HG02678 (cell line): ENCODE results near the gene CCL1.

ENCODE experiments used
- ATAC-seq: cut with Tn5 transposase; IDR thresholded peaks from one replicate; pipeline ENCODE4 v1.9.1; 2021; ENCODE audit warnings: mild to moderate bottlenecking, moderate library complexity; ENCODE audit not compliant: unreplicated experiment

Gene CCL1, protein sequence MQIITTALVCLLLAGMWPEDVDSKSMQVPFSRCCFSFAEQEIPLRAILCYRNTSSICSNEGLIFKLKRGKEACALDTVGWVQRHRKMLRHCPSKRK

DNA sequence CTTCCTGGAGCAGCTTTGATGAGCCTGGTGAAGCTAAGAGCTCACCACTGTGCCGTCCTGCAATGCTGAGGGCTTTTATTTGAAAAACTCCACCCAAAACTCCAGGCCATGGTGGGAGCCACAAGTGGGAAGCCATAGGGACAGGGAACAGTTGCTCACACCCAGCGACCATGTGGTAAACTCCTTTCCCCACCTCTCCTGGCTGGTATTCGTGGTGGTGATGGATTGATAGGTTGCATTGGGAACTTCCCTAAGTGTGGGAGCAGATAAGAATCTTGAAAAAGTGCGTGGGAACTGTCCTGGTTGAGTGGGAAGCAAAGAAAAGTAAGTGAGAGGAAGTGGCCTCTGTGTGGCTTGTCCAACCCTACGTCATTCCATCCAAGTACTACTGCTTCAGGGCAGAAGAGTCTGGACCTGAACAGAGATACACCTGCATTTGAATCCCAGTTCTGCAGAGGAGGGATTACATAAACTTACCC lies at the start of gene CCL1:
Gene CCL1, minus strand, starts transcription at position 51 of the 479 bp plus-strand sequence. CDS start 72 bp downstream, outside the sequence.
- ATAC-seq = no peak

DNA sequence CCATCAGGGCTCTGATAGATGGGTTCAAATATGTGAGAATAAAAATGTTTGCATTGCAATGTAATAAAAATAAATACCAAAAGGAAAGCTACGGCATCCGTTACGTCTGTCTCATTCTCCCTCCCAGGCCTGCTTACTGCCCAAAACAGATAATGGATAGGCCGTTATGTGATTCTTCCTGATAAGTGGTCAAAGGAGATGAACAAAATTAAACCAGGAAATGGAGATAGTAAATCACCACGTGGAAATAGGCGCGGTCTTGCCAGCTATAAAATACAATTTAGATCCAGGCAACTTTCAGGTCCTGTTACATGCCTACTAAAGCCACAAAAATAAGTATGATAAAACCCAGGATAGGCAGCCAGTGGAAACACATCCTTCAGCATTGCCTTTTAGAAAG lies 49.5 kb upstream of the CCL1 start:
- no peak for ATAC-seq

DNA sequence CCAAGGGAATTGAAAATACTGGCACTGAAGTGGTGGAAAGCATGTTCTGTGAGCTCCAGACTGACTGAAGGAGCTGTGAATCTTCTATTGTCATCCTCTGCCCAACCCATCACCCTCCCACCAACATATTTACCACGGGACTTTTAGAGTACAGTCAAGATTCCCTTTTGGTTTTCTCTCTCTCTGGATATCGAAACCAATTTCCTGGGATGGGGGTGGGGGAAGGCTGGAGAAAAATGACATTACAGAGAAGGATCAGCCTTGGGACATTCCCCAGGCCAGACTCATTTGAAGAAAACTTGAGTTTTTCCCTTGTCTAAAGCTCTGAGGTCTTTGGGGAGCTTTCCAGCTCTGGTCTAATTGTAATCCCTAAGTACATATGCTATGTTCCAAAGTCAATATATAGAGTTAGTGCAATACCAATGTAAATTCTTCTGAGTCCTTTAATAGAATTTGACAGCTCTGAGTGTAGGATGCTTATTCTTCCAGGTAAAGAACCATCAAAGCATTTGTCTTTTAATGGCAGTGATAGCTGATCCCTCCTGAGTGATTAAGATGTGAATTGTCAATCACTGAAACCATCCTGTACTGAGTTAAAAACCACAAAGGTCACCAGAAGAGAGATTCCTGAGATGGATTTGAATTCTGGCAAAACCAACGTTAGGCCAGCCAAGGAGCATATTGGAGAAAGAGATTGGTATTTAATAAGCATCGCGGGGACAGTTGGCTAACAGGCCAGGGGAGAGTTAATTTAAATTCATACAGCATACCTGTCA lies 48.8 kb upstream of the CCL1 start:
- ATAC-seq = no peak

DNA sequence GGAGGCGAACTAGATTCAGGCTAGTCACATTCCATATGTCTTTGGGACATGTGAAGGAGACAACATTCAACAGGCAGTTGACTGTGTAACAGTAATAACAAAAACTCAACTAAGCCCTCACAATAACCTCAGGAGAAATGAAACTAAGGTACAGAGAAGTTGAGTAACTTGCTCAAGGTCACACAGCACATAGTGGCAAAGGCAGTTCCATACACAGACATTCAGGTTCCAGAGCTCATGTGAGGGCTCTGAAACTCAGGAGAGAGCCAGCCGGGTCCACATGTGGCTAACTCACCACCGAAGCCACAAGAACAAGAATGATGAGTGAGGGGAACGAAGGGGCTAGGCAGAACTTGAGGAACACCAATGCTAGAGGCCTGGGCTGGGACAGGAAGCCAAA lies 46.3 kb upstream of the CCL1 start:
- ATAC-seq = no peak

DNA sequence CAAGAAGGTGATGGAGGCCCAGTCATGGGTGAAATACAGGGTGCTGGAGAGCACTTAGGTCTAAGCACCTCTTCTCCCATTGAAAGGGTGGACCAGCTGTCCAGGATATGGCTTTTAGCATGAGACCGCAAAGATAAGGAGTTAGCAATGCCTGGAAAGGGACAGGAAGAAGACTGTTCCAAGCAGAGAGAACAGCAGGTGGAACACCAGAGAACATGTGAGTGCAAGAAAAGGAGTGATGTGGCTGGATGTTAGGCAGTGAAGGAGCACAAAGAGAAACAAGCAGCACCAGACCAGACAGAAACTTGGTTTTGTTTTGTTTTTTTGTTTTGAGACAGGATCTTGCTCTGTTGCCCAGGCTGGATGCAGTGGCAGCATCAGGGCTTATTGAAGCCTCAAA lies 45.4 kb upstream of the CCL1 start:
- ATAC-seq = no peak

DNA sequence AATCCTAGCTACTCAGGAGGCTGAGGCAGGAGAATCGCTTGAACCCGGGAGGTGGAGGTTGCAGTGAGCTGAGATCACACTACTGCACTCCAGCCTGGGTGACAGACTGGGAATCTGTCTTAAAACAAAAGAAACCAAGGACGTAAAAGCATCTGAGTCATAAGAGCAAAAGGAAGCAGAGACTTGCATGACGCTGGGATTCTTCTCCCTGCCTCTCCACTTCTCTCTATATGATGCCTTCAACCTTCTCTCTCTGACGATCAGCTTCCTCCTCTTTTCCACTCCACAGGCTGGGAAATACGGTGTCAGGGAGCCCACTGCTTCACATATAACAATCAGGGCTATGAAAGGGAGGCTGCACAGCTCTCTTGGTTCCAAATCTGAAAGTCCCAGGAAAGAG lies 43.2 kb upstream of the CCL1 start:
- no peak for ATAC-seq

DNA sequence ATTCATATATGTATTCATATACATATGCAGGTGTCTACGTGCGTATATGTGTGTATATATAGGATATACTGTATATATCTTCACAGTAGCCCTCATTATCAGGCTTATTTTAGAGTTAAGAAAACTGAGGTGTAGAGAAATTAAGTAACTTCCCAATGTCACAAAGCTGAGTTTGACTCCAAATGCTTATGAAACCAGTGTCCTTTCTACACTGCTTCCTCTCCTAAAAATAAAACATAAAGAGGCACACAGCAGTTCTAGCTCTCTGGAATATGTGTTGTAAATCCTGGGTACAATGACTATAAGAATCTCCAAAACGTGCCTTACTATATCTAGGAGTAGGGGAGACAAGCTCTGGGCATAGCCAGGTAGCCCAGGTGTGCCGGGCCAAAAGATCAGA lies 40.0 kb upstream of the CCL1 start:
- ATAC-seq = no peak

DNA sequence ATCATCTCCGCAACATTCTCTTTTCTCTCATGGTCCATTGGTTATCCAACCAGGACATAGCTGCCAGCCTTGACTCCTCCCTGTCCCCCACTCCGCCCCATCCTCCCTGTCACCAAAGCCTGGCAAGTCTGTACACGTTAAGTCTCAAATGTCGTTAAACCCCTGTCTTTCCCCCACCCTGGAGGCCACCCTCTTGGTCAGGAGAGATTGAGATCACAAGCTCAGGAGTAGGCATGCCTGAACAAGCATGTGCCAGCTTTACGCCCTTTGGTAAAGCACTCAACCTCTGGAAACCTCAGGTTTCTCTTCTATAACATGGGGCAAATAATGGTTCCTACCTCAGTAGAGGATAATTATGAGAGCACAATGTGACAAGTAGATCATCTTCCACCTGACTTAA lies 38.1 kb upstream of the CCL1 start:
- ATAC-seq = no peak

DNA sequence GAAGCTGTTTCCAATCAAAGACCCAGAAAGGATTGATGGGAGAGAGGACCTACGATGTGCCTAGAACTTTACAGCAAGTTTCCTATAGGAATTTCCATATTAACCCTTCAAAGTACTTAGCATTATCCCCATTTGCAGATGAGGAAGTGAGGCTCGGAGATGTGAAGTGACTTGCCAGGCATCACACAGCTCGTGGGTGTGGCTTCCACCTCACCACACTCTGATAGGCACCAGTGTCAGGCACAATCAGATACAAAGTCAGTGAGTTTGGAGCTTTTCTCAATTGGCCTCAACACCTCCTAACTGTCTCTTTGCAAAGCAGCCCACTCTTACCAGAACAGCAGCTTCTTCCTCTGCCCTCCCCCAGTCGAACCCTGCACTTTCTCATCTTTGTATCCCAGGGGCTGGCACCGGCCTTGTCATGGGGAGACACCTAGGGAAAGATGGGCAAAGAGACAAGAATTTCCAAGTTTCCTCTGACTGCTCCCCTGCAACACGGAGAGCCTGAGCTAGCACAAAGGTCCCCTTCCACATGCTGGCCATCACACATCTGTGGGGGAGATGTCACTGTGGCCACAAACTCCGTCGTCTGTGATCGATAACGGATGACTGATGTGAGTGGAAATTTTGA lies 37.4 kb upstream of the CCL1 start:
- no peak for ATAC-seq

DNA sequence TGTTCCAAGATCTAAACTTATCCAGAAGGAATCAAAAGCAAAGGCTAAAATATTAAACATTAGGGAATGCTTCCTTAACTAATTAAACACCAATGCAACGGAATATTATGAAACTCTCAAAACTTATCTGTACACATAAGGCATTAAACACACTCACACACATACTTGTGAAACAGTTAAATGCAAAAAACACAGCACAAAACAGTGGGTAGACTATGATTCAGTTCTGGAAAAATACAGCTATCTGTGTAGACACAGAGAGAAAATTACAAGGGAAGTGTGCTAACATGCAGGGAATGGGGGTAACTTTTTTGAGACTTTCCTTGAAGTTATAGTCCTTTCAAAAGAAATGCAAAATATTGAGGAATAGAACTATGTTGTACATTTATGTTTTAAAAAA lies 36.7 kb upstream of the CCL1 start:
- no peak for ATAC-seq

DNA sequence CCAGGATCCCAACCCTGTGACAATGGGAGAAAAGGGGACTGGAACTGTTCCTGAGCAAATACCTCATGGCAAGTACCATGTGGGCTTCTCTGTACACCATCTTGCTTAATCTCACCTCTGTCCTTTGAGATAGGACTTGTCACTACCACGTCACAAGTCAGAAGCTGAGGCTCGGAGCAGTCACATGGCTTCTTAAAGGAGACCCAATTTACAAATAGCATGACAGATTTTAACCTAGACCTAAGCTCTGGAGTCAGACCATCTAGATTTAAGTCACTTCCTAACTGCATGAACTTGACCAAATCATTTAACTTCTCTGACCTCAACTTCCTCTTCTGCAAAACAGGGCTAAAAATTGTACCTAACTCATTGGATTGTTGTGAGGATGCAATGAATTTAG lies 36.0 kb upstream of the CCL1 start:
- ATAC-seq = no peak

DNA sequence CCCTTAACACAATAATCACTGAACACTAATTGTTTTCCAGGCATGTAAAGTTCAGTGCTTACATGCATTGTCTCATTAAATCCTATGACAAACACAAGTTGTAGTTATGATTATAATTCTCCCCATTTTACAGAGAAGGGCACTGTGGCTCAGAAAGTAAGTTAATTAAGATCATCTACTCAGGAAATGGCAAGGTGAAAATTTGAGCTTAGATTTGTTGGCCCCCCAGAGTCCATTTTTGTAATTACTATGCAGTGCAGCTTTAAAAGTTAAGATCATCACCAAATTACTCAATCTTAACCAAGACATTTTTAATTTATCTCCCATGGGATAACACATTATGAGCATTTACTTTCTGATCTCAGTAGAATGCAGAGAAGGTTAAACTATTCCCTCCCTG lies 34.2 kb upstream of the CCL1 start:
- no peak for ATAC-seq

DNA sequence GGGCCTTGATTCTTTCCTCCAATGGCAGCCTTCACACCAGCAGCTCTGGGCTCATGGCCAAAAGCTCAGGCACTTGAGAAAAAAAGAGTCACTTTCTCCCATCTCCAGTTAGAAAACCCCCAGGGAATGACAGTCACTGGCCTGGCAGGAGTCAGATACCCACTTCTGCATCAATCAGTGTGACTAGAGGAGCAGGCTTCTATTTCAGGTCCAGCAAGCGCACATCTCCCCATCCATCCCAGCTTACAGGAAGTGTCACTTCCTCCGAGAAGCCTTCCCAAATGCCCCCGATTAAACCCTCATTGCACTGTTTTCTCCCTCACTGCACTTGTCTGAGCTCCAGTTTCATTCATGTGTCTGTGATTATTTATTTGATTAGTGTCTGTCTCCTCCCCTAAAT lies 30.4 kb upstream of the CCL1 start:
- no peak for ATAC-seq

DNA sequence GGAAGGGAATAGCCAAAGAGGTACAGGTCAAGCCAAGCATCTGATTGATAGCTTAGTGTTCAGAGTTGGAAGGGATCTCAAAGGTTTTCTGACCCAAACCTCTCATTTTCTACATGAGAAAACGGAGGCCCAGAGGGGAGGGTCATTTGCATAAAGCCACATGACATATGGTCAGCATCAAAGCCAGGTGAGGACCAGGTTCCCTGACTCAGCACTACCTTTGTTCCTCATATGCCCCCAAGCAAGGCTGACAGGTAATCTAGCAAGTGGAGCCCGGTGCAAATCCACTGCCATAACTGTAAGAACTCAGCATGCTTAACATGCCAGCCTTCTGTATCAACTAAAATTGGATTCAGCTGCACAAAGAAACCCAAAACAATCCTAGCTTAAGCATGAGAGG lies 28.2 kb upstream of the CCL1 start:
- ATAC-seq = no peak

DNA sequence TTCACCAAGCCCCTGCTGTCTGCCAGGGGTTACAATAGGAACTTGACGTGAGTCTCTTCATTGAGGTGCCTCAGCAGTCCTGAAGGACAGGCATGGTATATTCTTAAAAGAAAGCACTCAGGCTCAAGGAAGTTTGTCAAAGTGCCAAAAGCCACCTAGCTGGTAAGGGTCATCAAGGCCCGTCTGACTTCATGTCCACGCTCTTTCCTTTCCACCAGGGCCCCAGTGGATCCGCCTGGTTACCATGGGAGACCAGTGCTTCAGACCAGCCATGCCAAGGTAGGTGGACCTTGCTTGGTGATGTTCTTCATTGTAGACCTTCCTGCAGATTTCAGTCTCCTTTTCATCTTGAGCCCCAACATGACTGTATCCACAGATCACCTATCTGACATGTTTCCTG lies 27.6 kb upstream of the CCL1 start:
- ATAC-seq = no peak

DNA sequence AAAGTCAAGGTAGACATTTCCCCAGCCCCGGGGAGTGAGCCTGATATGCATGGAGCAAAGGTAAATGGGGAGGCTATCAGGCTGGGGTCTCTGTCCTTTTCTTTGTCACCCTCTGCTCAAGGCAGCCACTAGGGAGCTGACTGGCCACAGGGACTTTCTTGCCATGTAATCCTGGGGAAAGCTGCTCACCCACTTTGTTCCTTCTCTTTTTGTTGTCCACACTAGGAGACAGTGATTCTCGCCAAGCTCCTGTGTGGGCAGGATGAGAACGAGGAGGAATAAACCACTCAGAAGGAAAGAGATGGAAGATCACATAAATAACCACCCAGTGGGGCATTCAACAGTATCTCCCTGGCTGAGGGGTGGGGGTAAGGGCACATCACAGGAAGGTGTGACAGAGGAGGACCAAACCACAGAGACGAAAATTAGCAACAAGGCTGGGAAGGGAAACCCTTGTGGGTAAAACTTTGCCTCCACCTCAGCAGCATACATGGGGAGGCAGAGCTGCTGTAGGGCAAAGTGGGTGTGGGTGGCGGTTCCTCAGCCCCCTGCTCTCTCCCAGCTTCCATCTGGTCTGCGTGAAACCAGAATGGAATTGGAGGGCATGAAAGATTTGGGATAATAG lies 26.2 kb upstream of the CCL1 start:
- ATAC-seq = no peak

DNA sequence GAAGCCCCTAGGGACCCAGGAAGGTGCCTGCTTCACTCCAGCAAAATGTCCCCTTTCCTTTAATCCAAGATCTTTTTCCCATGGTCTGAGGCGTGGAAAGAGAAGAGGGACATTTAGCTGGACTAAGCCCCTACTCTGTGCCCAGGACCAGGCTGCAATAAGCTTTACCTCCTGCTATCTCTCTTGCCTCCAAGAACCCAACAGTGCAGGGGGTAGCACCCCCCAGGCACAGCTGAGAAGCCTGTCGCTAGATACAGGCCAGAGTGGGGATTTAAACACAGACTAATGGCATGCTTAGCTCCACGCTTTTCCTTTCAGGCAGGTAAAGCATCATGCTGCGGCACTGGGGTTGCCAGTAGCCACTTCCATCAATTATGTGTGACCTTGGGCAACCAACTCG lies 24.5 kb upstream of the CCL1 start:
- no peak for ATAC-seq

DNA sequence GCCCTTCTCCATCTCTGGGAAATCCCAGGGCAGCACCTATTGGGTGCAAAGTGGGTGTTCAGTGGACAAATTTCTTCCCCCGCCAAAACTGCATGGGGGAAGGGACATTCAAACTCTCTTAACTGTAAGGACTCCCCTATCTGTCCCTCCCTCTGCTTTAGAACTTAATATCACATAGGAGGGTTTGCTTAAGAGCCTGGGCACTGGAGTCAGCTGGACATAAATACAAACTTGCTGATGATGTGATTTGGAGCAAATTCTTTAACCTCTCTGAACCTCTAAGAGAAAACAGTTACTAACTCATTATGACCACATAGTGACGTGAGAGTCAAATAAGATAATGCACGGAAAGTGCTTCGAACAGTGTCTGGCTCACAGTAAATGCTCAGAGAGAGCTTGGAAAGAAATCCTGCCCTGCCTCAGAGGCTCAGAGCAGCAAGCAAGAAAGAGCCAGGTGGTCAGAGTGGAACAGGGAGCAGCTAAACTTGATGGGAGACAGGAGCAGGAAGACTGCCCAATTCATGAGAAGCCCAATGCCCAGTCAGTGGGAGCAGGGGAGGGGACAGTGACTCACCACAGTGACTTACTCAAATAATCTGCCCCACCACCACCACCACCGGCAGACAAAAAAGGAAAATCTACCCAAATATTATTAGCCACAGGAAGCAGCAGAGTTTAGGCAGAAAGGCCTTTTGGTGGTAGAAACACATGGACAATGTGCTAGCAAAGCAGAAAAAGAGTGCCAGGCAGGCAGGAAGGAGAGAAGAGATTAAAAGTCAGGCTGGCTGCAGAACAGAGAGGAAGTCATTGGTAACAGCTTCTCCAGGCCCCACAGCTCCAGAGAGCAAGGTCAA lies 23.9 kb upstream of the CCL1 start:
- no peak for ATAC-seq

DNA sequence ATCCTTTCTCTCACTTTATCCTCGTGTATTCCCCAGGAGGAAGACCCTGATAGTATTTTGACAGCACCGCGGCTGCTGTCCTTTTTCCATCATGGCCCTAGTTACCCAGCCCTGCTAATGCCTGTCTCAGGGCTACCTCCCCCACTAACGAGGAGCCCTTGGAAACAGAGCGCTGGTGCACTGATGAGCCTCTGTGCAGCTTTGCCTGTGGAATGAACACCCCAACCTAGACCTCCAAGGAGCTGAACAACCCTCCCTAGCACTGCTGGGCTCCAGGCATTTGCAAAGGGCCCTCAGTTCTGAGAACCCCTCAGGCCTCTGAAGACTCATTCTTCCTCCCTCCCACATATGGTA lies 23.3 kb upstream of the CCL1 start:
- no peak for ATAC-seq

DNA sequence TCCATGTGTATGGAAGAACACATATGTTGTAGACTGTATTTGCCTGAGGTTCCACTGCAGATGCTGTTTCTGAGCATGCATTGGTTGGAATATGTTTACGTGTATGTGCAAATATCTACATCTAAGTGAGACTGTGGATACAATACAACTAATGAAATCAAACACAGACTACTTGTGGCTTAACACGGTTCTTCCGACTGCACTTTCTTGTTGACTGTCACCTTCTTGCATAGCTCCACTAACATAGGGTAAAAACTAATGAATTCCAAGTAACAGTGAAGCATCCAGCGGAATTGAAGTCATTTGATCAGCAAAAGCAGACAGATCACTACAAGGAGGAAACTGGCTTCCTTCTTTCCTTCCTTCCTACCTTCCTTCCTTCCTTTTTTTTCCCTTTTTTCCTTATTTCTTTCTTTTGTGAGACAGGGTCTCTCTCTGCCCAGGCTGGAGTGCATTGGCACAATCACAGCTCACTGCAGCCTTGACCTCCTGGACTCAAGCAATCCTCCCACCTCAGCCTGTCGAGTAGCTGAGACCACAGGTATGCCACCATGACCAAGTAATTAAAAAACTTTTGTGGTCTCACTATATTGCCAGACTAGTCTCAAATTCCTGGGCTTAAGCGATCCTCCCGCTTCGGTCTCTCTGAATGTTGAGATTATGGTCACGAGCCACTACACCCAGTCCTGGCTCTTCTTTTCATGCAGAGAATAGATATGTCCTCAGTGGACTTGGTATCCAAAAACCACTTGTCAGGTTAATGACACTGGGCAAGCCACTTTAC lies 22.0 kb upstream of the CCL1 start:
- ATAC-seq = no peak
